ENCODE measurements around the gene GDNF. TPM values are rescaled to one million over a fixed set of nuclear protein-coding genes. Genes with fewer than 3 reads are reported as not detected.

Gene GDNF
- total RNA-seq, 1 donor from 2014 or later, result not detected

DNA sequence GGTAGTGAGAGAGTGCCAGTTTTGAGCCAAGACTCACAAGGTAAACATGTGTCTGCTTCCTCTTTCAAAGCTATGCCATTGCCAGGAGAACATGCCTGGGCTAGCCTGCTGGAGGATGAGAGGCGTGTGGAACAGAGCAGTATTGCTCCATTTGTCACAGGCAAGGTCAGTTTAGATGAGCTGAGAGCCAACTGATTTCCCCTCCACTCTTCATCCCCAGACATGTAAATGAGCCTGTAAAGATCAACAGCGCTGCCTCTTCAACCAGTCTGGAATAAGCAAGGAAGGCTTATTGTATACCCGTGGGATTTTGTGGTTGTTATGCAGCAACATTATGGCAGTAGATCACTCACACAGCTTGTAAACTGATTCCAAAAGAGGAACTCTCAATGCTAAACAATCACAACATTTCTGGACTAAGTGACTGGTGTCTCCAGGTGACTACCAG, 8.2 kb upstream of the GDNF start:
- DNase-seq (ENCODE audit: low spot score), result no peak

DNA sequence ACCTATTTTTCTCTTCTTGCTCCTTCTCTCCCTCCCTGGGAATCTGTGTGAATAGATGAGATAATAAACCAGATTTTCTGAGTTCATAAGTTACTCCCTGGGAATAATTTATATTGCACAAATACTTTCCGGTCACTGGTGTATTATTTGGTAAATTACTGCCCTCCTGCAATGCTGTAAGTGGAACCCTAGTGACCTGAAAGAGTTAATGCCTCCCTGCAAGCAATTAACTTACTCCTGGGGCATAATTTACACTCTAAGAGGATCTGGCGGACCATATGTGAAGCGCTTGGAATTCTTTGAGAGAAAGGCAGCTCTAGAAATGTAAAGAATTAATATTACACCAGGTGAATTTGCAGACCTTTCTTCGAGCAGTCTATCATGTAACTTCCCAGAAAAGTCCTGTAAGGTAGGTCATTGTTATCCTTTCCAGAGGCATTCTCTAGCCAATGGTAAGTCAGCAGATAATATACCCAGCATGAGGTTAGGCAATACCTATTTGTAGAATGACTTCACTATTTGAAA, 7.0 kb upstream of the GDNF start:
- DNase-seq (ENCODE audit: low spot score), result no peak

DNA sequence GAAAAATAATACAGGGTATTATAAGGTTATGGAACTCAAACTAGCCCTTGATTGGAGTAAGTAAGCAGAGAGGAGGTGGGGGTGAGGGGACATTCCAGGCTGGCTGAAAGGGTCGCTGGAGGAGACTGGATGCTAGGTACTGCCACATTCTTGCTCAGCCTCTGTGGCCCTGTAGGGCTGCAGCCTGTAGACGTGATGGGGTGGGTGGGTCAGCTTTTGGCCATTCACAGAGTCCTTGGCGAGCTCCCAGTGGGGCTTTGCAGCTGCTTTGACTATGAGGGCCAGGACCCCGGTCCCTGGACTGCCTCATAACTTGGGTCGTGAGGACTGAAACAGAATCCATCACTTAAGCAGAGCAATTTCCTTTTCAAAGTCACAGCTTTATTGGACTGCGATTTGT, 4.2 kb upstream of the GDNF start:
- DNase-seq (ENCODE audit: low spot score), result no peak

DNA sequence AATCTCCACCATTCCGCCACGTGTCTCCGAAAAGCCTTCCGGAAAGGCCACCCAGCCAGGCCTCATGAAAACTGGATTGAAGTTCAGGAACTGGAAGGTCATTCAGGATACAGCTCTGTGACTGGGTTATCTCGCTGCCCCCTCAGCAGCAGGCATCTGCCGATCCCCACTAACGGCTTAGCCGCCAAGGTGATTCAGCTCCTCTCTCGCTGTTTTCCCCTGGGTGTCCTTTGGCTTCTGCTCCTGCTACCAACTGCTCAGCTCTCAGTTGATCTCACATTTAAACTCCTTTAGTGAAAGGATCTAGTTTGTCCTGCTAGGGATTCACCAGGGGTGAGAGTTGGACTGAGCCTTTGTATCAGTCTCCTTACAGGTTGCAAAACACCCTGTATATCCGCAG, 2.2 kb upstream of the GDNF start:
- no peak for DNase-seq (ENCODE audit: low spot score)

DNA sequence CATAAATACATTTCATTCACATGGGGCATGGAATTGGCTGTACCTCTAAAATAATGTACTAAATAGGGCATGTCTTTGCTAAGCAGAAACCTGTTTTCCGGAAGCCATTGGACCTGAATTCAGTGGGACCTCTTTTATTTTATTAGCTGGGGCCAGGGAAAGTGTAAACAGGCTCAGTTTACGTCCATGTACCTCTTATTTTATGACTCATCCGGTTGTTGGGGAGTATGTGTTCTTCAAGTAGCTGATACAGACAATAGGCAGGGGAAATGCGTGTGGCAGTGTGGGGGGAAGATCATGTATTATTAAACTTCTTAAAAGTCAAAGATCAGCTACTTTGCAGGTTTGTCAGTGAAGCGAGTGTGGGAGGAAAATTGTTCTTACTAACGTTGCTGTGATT, 1.4 kb upstream of the GDNF start:
- no peak for DNase-seq (ENCODE audit: low spot score)

DNA sequence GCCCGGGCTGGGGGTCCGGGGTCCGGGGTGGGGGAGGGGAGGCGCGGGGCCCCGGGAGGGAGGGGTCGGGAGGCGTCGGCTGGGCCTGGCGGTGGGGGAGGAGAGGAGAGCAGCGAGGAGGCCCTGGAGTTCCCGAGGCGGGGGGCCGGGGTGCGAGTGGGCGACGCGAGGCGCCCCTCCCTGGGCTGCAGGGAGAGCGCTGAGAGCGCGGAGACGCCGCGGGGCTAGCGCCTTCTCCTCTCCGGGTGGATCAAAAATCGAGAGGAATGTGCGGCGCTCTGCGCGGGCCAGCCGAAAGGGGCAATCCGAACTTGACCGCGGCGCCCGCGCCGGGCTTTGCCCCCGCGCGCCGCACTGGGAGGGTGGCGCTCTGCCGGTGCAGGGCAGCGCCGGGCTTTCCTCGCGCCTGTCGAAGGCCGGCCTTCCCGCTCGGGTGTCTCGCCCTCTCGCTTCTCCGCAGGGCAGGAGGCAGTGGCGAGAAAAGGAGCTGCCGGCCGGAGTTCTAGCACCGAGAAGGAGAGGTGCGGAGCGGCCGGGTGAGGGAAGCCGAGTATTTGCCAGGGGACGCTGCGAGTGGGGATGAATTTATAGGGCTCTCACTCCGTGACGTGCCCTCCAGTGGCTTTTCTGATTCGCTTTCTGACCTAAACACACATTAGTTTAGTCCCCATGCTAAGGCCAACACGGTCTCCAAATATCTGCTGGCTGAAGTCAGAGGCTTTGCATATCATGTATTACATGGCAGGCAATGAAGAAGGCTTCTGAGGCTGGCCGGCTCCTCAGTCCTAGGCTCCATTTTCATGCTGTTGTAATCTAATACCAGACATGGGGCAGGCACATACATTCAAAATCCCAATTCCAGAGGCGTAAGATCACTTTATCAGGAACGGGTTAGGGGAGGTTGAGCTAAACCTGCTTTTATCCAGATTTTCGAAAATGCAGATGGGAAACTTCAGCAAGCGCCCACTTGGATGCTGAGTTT, 503 bp upstream of the GDNF start:
- no peak for DNase-seq (ENCODE audit: low spot score)

DNA sequence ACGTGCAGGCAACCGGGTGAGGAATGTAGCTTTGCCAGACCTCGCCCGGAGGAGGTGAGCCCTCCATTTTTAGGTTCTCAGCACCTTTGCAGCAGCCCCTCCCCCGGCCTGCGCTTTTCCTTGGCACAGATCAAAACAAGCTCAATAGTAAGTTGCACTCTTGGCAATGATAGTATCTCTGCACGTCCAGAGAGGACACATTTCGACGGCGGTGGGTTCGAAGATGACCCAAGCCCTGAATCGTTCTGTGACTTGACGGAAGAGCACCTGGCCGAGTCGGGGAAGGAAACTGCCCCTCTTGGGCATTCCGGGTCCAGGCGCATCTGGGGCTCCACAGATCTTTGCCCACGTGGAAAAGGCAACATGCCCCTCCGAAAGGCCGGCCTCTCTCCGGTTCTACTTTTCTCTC, 904 bp downstream of the GDNF start:
- DNase-seq (ENCODE audit: low spot score), result no peak

DNA sequence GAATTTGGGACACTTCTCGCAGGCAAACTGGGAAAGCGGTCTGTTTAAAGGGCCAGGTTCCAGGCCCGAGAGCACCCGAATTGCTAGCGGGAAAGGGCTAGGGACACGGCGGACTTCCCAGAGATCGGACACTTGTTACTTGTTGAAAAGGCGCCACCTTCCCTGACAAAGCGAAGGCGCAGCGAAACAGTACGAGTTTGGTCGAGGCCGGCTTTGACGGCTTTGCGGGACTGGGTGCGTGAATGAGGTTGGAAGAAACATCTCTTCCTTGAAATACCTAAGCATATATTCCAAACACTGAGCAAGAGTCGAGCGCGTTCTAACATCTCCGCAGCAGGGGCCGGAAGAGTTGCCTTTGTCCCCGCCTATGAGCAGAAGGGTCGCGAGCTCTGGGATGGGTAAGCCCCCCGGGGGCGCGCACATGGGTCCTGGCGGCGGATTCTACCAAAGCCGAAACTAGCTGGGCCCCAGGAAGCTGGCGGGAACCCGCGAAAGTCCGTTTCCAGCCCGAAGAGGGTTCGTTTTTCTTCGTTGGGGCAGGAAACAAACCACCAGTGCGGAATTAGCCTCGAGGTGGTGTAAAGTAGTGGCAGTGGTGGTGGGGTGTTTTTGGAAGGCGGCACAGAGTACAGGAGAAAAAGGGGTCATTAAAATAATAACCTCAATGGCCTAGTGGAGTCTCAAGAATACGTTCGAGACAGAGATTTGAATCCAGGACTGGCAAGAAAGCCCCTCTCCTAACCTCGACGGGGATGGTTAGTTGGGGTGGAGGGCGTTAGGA, 1.5 kb downstream of the GDNF start:
- DNase-seq (ENCODE audit: low spot score), result no peak

DNA sequence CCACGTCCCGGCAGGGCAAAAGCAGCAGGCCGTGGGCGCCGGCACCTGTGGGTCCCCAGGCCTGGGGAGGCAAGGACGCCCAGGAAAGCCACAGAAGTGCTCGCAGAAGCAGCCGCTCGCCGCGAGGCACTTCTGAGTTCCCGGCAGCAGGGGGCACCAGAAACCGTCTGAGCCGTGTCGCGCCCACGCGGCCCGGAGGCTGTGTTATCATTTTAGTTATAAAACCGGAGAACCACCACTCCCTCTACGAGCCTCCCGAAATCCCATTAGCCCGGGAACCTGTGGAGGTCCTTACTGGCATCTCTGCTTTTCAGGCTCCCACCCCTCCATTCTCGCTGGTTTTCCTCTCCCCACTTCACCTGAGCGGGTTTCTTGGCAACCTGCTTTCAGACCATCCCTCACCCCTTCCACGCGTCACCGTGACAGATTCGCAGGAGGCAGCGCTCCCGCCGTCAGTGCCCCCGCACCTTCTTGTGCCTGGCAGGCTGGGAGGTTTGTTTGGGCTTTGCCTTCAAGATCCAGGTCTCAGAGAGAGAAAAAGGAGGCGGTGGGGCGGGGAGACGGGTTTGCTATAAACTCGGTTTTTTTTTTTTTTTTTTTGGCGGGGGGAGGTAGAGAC, 2.3 kb downstream of the GDNF start:
- peak; percentile 72 for DNase-seq (ENCODE audit: low spot score)

DNA sequence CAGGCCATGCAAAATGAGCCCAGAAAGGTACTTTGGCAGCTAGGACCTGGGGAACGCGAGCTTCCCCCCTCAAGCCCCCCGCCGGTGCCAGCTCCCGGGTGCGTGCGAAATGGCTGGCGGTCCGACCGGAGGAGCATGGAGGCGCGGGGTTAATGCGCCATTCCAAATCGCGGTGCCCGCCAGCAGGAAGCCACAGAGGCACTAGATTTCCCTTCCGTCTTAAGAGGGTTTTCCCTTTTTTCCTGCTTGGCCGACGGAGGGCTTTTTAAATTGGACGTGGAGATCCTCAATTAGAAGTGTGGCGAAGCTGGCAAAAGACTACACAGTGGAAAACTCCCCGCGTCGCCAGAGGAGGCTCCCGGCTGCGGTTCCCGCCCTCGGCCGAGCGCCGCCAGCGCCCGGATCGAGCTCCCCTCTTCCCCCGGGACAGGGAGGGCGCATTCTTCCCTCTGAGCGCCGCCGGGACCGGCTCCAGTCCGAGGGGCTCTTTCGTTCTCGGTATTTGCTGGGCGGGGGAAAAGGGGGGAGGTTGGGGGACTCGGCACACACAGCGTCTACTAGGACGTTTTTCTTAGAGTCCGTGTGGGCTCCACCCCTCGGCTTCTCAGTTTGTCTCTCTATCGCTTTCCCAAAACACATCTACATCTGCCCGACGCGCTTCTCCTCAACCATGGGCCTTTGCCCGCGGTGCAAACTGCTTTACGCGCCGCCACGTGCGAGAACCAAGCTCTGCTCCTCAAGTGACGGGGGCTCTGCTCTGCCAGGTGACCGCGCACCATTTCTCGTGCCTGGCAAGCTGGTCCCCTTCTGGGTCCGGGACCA, 3.0 kb downstream of the GDNF start:
- no peak for DNase-seq (ENCODE audit: low spot score)

DNA sequence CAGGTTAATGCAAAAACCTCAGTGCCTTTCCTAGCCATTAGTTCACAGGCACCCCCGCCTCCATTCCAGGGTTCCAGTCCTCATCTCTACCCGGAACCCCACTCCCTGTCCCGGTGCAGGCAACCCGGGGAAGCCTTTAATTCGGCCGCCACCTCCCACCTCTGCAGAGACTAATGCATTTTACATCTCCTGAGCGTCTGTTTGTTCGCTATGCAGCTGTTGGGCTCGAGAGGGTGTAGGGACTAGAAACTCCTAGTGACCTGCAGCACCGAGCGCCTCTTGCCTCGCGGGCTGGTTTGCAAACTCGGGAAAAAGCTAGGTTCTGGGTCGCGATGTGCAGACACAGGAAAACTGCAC, 3.6 kb downstream of the GDNF start:
- no peak for DNase-seq (ENCODE audit: low spot score)

DNA sequence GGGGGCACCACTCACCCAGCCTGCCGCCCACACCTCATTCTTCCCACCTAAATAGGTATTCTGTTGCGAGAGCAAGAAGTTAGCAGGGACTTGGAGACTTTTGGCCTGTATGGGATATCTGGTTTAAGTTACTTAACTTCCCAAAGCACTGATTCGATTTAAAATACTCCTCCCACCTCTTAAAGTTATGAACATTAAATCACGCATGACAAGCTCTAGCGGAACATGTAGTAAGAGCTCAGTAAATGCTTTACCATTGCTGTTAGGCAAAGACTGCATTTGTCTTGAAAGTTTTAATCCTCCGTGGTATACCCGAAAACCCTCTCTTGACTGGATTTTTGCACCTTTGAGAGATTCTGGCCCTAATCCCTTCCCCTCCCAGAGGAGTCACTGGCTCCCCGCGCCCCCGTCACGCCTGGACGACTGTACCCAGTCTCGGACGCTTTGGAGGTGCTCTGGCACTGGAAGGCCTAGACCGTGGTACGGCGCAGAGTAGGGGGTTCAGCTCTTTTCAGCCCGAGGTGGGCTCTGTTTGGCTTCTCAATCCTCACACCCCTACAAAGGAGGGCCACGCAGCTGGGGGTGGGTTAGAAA, 4.4 kb downstream of the GDNF start:
- DNase-seq (ENCODE audit: low spot score), result no peak

DNA sequence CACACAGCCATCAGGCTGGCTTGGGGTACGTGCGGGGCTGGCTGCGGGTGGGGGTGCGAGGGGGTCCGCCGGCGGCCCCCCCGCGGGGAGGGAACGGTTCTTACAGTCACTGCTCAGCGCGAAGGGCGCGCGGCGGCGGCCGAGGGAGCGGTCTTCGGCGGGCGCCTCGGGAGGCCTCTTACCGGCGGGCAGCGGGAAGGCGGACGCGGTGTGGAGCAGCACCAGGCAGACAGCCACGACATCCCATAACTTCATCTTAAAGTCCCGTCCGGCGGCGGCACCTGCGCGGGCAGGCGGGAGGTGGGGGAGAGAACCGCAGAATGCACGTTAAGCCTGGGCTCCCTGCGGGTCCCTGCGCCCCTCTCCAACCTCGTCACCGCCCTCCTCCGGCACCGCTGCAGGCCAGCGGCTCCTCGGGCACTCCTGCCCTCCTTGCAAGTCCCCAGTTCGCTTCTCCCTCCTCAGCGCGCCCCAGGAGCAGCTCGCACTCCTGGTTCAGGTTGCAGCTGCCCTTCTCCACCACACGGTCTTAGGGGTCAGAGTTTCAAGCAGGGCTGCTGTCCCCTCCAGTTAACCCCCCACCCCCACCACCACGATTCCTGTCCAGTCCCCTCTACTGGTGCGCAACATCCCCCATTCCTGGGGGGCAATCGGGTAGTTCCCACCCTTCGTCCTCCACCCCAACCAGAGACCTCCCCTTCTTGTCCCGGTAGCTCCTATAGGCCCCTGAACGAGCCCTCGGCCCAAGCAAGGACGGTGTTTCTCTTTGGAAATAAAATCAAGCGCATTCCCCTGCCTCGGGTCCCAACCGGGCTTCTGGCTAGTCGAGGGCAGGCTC, 5.1 kb downstream of the GDNF start:
- no peak for DNase-seq (ENCODE audit: low spot score)

DNA sequence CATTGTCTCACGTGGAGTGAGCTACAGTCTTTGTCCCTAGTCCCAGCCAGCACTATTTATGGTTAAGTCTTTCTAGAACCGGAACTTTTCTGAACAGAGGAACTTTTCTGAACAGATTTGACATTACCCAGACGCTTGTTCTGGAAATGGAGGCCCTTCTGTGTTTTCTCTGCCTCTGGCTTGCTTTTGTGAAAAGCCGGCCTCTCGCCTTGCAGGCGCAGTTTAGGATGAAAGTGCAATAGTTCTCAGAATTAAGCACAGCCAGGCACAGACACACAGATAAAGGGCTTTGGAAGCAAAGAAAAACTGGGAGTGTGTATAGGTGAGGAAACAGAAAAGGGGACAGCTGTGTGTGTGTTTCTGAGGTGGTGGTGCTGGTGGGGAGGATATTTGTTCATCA, 5.9 kb downstream of the GDNF start:
- DNase-seq (ENCODE audit: low spot score), result no peak

DNA sequence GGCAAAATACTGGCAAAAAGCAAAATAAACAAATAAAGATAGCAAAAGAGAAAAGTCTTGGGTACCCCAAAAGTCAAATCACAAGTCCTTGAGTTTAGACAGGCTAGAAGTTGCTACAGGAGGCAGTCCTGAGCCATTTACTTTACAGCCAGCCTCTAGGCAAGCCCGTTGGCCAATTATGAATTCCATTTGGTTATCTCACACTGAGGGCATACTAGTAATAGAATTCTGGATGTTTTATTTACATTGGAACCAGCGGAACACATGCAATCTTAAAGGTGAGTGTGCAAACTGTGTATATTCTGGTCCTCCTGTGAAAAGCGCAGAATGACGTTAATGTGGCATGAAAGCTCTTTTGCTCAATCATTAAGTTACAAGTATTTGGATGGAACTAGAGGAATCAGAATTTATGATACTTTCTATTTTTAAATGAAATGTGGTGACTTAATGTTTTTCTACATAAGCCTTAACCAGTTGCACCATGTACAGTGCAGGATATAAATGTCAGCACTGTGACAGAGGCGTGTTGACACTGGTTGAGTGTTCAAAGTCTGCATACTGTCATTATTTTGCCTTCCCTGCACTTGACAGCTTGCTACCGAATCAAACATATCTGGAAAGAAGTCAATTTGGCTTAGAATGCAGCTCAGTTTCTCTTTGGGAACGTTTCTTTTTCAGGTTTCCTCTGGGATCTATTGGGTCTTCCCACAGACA, 7.9 kb downstream of the GDNF start:
- no peak for DNase-seq (ENCODE audit: low spot score)

DNA sequence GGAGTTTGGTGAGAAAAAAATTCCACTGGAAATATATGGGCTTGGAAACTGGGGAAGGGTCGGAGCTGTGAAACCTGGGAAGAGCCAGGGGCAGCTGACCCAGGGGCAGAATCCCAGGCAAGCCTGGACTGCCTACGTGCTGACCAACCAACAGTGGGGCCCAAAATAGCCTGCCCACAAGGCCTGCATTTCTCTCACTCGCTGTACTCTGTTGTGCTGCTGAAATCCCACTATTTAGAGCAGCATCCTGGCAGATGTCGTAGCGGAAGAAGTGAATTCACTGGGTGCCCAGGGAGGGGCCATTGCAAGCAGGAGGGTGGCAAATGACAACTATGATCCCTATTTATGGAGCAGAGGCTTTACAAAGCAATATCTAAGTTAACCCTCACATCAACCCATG, 9.5 kb downstream of the GDNF start:
- DNase-seq (ENCODE audit: low spot score), result no peak

DNA sequence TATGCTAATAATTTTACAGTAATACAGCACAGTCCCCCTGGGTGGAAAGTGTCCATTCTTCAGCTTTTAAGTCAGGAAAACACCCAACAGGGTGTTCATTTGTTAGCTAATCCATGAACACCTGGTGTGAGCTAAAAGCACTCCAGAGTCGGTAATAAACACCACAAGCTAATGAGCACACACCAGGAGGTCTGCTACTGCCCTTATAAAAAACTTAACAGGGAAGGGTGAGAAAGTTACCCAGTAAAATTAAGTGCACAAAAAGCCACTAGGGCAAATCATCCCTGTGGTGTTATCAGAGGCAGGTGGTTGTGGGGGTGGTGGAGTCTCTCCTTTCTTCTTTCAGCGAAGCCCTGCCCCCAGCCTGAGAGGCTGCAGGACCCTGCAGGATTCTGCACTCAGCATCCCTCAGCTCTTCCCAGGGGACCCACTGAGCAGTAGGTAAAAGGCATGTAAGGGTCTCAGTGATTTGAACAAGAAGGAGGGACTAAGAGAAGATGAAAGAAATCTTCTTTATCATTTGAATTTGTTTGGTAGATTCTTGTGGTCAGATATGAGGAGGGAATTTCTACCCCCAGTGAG, 14.4 kb downstream of the GDNF start:
- DNase-seq (ENCODE audit: low spot score), result no peak

DNA sequence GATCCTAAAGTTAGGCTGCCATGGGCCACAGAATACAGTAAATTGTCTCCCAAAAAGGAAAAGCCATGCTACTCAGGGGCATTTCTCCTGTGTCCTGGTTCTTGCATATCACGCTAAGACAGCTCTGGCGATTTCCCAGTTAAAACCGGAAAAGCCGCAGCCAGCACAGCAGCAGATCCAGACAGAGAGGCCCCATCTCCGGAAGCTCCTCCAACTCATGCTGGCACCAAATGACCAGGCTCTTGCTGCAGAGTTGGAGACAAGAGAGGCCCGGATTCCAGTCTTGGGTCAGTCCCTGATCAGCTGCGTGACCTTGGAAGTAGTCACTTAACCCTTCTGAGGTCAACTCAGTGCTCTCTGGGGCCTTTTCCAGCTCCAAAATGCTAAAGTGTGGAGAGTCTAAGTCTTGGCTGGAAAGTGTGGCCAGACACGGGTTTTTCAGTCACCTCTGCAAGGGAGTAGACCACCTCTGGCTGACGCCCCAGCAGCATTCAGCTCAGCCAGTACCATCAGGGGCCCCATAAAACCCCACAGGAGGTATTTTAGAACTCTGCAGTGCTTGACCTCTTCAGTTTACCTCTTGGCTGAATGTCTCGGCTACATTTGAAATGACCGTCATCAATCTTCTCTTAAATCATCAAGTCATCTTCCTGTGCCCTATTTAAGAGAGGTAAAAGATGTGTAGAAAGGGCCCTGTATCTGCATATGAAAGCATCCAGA, 16.2 kb downstream of the GDNF start:
- DNase-seq (ENCODE audit: low spot score), result no peak

Data from ureter (tissue), 1 donor.